GM19455 (cell line): ENCODE data around the gene KIF25.

Experiments used
- ATAC-seq: cut with Tn5 transposase; IDR thresholded peaks from one replicate; pipeline ENCODE4 v1.9.1; 2021; ENCODE audit not compliant: unreplicated experiment

The KIF25 gene

DNA sequence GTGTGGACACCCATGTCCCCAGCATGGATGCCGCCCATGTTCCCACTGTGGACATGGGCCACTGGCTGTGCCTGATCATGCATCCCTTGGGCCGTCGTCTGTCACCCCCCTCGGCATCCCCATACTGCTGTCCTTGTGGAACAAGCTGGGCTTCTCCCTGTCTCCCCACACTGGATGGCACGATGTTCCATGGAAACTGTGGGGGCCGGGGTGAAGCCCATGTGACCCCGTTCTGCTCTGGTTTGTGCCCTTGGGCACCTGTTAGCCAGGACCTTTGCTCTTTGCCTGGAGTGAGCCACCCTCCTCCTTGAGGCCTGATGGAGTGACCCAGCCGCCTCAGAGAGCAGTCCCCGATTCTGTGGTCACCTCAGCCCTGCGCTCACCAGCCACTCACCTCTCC, 89.1 kb downstream of the KIF25 start:
- no peak for ATAC-seq

GRCh38 chr6:168087436-168088160, 90.1 kb downstream of the KIF25 start:
- ATAC-seq: no peak

GRCh38 chr6:168088161-168089053, 90.9 kb downstream of the KIF25 start:
- ATAC-seq: no peak

DNA sequence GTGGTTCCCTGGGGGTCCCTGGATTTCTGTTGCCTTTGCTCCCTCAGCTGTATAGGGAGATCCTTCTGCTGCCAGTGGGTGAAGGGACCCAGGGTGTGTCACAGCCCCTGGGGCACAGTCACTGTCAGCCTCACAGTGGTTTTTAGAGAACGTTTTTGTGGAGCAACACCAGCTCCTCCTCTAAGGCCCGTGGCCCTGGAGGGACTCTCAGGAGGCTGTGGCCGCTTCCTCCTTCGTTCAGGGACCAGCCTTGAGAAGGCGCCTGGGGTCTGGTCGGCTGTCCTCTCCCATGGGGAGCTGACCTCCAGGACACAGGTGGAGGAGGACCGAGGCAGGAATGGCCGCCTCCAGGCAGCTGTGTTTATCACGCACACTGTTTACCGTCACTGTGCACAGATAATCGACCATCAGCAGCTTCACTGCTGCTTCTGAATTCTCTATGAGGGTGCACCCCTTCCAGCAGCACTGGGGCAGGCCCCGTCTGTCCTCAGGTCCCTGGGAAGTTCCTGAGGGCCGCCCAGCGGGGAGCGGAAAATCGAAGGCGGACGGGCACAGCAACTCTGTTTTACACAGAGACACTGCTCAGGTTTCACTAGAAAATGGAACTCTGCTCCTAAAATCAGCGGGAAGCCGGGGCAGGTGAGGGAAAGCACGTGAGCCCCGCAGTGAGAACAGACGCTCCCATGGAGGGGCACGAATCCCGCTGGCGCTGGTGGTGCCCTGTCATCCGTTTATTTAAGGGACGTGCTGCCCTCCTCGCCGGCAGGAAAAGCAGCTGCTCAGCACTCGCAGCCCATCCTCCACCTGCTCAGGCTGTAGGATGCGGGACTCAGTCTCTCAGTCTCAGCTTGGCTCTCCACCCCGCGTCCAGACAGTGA, 92.0 kb downstream of the KIF25 start:
- no peak for ATAC-seq

DNA sequence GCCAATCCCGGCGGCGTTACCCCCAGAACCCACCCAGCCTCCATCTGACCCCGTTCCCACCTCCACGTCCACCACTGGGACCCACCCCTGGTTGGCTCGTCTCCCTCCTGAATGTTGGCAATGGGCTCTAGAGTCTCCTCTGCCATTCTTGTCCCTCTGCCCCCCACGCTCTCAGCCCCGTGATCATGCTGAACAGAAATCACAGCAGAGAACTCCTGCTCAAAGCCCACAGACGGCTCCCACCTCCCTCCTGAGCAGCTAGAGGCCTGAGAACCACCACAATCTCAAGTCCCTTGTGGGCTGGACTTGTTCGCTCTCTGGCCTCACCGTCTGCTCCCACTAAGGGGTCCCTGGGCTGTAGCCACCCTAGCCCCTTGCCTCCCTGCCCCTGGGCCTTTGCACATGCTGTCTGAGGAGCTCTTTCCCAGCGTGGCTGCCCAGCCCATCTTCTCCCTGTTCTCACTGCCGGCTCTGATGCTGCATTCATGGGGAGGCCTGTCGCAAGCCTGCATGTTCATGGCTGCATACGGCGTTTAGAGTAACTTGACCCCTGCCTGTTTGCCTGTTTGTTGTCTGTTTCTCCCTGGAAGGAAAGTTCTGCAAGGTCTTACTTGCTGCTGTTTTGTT, 92.7 kb downstream of the KIF25 start:
- no peak for ATAC-seq

DNA sequence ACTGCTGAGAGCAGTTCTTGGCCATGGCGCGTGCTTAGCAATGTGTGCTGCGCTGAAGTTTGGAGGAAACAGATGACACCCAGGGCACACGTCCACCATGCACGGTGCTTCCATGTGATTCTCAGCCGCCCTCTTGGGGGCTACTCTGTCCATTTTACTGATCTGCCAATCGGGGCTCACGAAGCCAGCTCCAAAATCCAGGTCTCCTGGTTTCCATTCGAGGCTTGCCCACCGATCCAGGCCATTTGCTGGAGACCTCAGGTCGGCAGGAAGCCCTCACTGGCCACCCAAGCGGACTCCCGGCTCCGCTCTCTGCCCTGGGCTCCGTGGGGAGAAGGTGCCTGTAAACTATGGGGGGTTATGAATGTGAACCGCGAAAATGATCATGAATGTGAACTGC, 93.2 kb downstream of the KIF25 start:
- ATAC-seq: no peak

GRCh38 chr6:168091381-168092264, 94.2 kb downstream of the KIF25 start:
- ATAC-seq: no peak

- ATAC-seq: no peak
Measured at GRCh38 chr6:168092541-168092940, 95.1 kb downstream of the KIF25 start.

DNA sequence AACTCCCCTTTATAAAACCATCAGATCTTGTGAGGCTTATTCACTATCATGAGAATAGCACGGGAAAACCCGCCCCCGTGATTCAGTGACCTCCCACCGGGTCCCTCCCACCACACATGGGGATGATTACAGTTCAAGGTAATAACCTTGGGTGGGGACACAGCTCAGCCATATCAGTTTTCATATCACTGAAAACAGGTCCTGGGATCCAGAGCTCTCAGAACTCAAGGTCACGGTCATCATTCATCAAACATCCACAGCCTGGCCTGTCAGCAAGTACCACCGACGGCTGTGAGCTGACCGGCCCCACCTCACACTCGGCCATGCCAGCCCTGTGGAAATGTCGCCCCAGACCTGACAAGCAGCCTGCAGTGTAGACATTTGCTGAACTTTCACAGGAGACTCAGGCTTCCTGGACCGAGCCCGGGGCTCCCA, 95.6 kb downstream of the KIF25 start:
- ATAC-seq: no peak

DNA sequence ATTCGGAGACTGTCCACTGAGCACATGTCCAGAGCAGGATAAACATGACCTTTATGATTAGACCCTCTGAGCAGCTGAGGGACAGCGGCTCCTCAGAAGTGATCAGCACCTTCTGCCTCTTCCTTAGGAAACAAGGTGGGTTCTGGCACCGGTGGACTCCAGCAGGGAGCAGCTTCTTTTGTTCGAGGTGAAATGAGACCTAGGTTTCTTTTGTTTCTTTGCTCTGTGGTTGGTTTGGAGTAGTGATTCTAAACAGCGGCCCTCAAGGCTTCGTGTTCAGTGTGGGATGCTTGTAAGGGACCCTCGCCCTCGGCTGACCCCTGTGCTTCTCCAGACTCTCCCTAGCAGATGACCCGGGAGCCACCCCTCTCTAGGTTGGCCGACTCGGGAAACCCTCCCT, 96.2 kb downstream of the KIF25 start:
- ATAC-seq: no peak
